HCT116 (cell line): ENCODE measurements around the gene OLFML2A. TPM values are rescaled to one million over a fixed set of nuclear protein-coding genes. Genes with fewer than 3 reads are reported as not detected.
A peak's percentile ranks its signal among the peaks of the same experiment; 100 is the strongest.

Experiments
- ATAC-seq: fragments of 200-7000 bp; cut with Tn5 transposase; 2 replicates; pipeline ENCODE4 v1.9.1; 2020; ENCODE audit warnings: mild to moderate bottlenecking, moderate library complexity
- BruUV-seq: library from RNA; stranded (reverse); fragments of 400-500 nt; replicated peaks from 2 replicates; lab custom pipeline; 2021; lab: Mats Ljungman, UMichigan
- CTCF ChIA-PET: fragments of 300-600 bp; sonication (Branson Sonifier 250); formaldehyde crosslinking; loops from one replicate; lab custom pipeline; 2021; ENCODE audit warnings: antibody characterized with exemption; lab: Charles Lee
- POLR2A ChIA-PET: fragments of 300-600, 350-600 bp; sonication (Branson Sonifier 250); formaldehyde crosslinking; loops from one replicate; lab custom pipeline; 2021; ENCODE audit warnings: antibody characterized with exemption; lab: Charles Lee
- RAD21 ChIA-PET, 2 experiments: fragments of 300-600 bp; sonication (Branson Sonifier 250); formaldehyde crosslinking; loops; one replicate each; lab custom pipeline; 2023; ENCODE audit warnings: low total read pairs in 2 of 2; ENCODE audit not compliant: uncharacterized antibody in 2 of 2, unreplicated experiment in 2 of 2, low non-redundant PET in 1 of 2; lab: Charles Lee
- DNase-seq: peaks from one replicate; pipeline ENCODE4 v3.0.0-alpha.2; 2010; ENCODE audit warnings: low read depth, low spot score
- H2AFZ ChIP-seq: fragments of 200-600 bp; shearing (Covaris generic), sonication (generic); 2 replicates; pipeline ENCODE4 v1.6.1; 2017; ENCODE audit warnings: low read depth, mixed run types, mixed read lengths, antibody characterized with exemption, low read length; ENCODE audit not compliant: poor library complexity, severe bottlenecking
- H3K27ac ChIP-seq: 2 replicates; pipeline ENCODE4 v1.5.1; 2012; ENCODE audit warnings: low read depth, low read length
- H3K27me3 ChIP-seq: fragments of 200-600 bp; sonication (generic); 2 replicates; pipeline ENCODE4 v1.6.1; 2016; ENCODE audit warnings: mixed run types, low read length, mixed read lengths; ENCODE audit not compliant: insufficient read depth
- H3K36me3 ChIP-seq, 2 experiments: fragments of 200-500 bp in 1 of 2; fragments of 200-600 bp in 1 of 2; sonication (Bioruptor generic) in 1 of 2; sonication (generic) in 1 of 2; 2 replicates each; pipeline versions ENCODE4 v1.5.1 to v1.6.1; 2014 to 2016; ENCODE audit warnings: low read length in 2 of 2, inconsistent platforms in 1 of 2, mixed read lengths in 1 of 2, mixed run types in 1 of 2; ENCODE audit not compliant: insufficient read depth in 2 of 2, control insufficient read depth in 1 of 2
- H3K4me1 ChIP-seq, 2 experiments: fragments of 200-600 bp in 1 of 2; sonication (generic) in 1 of 2; 2 replicates each; pipeline versions ENCODE4 v1.5.1 to v1.6.1; 2012 to 2017; ENCODE audit warnings: low read length in 2 of 2, inconsistent platforms in 1 of 2, mild to moderate bottlenecking in 1 of 2, mixed read lengths in 1 of 2, mixed run types in 1 of 2, moderate library complexity in 1 of 2; ENCODE audit not compliant: insufficient read depth in 2 of 2, control insufficient read depth in 1 of 2
- H3K4me2 ChIP-seq: fragments of 200-600 bp; sonication (generic); 2 replicates; pipeline ENCODE4 v1.6.1; 2017; ENCODE audit warnings: mixed run types, low read length, mixed read lengths
- H3K4me3 ChIP-seq, 2 experiments: fragments of 200-600 bp in 1 of 2; sonication (generic) in 1 of 2; replicated peaks in 1 of 2; 2 replicates each; pipeline ENCODE4 v1.5.1; 2011 to 2016; ENCODE audit warnings: low read length in 2 of 2, control low read depth in 1 of 2, low read depth in 1 of 2, mild to moderate bottlenecking in 1 of 2, mixed read lengths in 1 of 2, mixed run types in 1 of 2
- H3K79me2 ChIP-seq: fragments of 200-600 bp; sonication (generic); 2 replicates; pipeline ENCODE4 v1.6.1; 2017; ENCODE audit warnings: mild to moderate bottlenecking, mixed run types, low read length, moderate library complexity, mixed read lengths; ENCODE audit not compliant: insufficient read depth
- H3K9ac ChIP-seq: fragments of 200-600 bp; sonication (generic); 2 replicates; pipeline ENCODE4 v1.6.1; 2016; ENCODE audit warnings: low read length, mixed read lengths
- H3K9me2 ChIP-seq: fragments of 200-600 bp; sonication (generic), shearing (Covaris generic); 2 replicates; pipeline ENCODE4 v1.6.1; 2017; ENCODE audit warnings: mixed run types, mild to moderate bottlenecking, moderate library complexity; ENCODE audit not compliant: insufficient read depth
- H3K9me3 ChIP-seq, 2 experiments: fragments of 200-500 bp in 1 of 2; fragments of 200-600 bp in 1 of 2; sonication (Bioruptor generic) in 1 of 2; sonication (generic) in 1 of 2; 2 replicates each; pipeline ENCODE4 v1.6.1; 2014 to 2017; ENCODE audit warnings: low read length in 2 of 2, mixed read lengths in 2 of 2, inconsistent platforms in 1 of 2, low read depth in 1 of 2, mild to moderate bottlenecking in 1 of 2, mixed run types in 1 of 2, moderate library complexity in 1 of 2; ENCODE audit not compliant: control insufficient read depth in 1 of 2, insufficient read depth in 1 of 2
- H4K20me1 ChIP-seq: fragments of 200-600 bp; sonication (generic), shearing (Covaris generic); 2 replicates; pipeline ENCODE4 v1.6.1; 2017; ENCODE audit warnings: mixed run types, mild to moderate bottlenecking, moderate library complexity; ENCODE audit not compliant: insufficient read depth
- CBX3 ChIP-seq: IDR thresholded peaks from 2 replicates; pipeline ENCODE4 v1.6.1; 2012; ENCODE audit warnings: low read depth
- EGR1 ChIP-seq: IDR thresholded peaks from 2 replicates; pipeline ENCODE4 v1.6.1; 2012; ENCODE audit warnings: low read depth
- EZH2phosphoT487 ChIP-seq: fragments of 200-600 bp; IDR thresholded peaks from 2 replicates; pipeline ENCODE4 v1.6.1; 2018; ENCODE audit warnings: antibody characterized with exemption, borderline replicate concordance
- JUND ChIP-seq: IDR thresholded peaks from 2 replicates; pipeline ENCODE4 v1.6.1; 2012
- REST ChIP-seq: IDR thresholded peaks from 2 replicates; pipeline ENCODE4 v1.6.1; 2012; ENCODE audit warnings: low read depth
- SIN3A ChIP-seq: IDR thresholded peaks from 2 replicates; pipeline ENCODE4 v1.6.1; 2012; ENCODE audit warnings: low read depth
- SP1 ChIP-seq: IDR thresholded peaks from 2 replicates; pipeline ENCODE4 v1.6.1; 2012; ENCODE audit warnings: low read depth
- YY1 ChIP-seq: IDR thresholded peaks from 2 replicates; pipeline ENCODE4 v1.6.1; 2011; ENCODE audit warnings: low read length, low read depth, moderate library complexity, mild to moderate bottlenecking; ENCODE audit not compliant: insufficient replicate concordance; ENCODE audit errors: extremely low read depth
- ZFX ChIP-seq: fragments of 450-650 bp; IDR thresholded peaks from 2 replicates; pipeline ENCODE4 v1.6.1; 2017
- intact Hi-C: fragments of 100-400 bp; cut with micrococcal nuclease; formaldehyde crosslinking; loops from 2 replicates; pipeline ENCODE4 v1.10.0; 2022
- total RNA-seq: library from RNA; stranded (reverse); gene quantifications from one replicate; pipeline ENCODE4 v1.2.1, GENCODE V29; 2021; ENCODE audit not compliant: unreplicated experiment

The OLFML2A gene
- total RNA-seq, 1 experiment from 2014 or later: 6.3 TPM

GRCh38 chr9:124730772-124731171, 46.2 kb upstream of the OLFML2A start:
- DNase-seq: no peak
- Histone ChIP-seq H2AFZ (no peak overlapping the region), H4K20me1 (no peaks in the 10 kb centered on the region), H3K4me1 (peaks cover 28% of the 10 kb centered on the region in 2 experiments), H3K27ac (no peak overlapping the region), H3K36me3 (no peaks in the 10 kb centered on the region; a peak in 1 of 4 replicates), H3K9me2 (no peaks in the 10 kb centered on the region), H3K79me2 (peaks cover 20% of the 10 kb centered on the region), H3K27me3 (no peaks in the 10 kb centered on the region), H3K4me3 (no peak overlapping the region), H3K9me3 (no peaks in the 10 kb centered on the region), H3K9ac (no peak overlapping the region), H3K4me2 (no peak overlapping the region)
- intact Hi-C loops: no loop called here
- no TSS peak for BruUV-seq
- TF ChIP-seq EZH2phosphoT487 (no peak), JUND (no peak), SP1 (no peak), SIN3A (no peak)
- ChIA-PET CTCF (interaction anchor here (1.5 kb wide), 1 partner anchor 34 kb away, joined by 4 read pairs; no protein-coding TSS in a partner anchor), RAD21 (no interaction called here), POLR2A (no interaction called here)
- no peak for ATAC-seq

- H3K9me2 ChIP-seq: no peaks in the 10 kb centered on the region
These were observed 42.8 kb upstream of the OLFML2A start for GRCh38 chr9:124733964-124734740.

More at GRCh38 chr9:124733964-124734740, 42.8 kb upstream of the OLFML2A start:
- Histone ChIP-seq H3K27ac (peak overlapping the region; percentile 70), H3K9ac (peak overlapping the region; percentile 30), H3K79me2 (peaks cover 44% of the 10 kb centered on the region), H3K36me3 (no peaks in the 10 kb centered on the region; a peak in 1 of 4 replicates), H2AFZ (no peak overlapping the region), H4K20me1 (no peaks in the 10 kb centered on the region), H3K27me3 (no peaks in the 10 kb centered on the region), H3K9me3 (no peaks in the 10 kb centered on the region), H3K4me3 (peak overlapping the region in 1 of 2 experiments; percentile 8; a peak in 2 of 4 replicates)
- no peak for DNase-seq
- ChIA-PET RAD21 (interaction anchor here in 1 of 2 experiments (0.9 kb wide), 1 partner anchor 13 kb away, joined by 3 read pairs; no protein-coding TSS in a partner anchor), POLR2A (interaction anchor here (1.0 kb wide), 1 partner anchor 9 kb away, joined by 4 read pairs; no protein-coding TSS in a partner anchor), CTCF (interaction anchor here (0.8 to 1.2 kb wide), 3 partner anchors 8 to 119 kb away, joined by 3 to 5 read pairs (median 3); partner anchors contain the start of gene WDR38)
- no TSS peak for BruUV-seq
- intact Hi-C loops: no loop called here
- TF ChIP-seq SIN3A (no peak), ZFX (no peak), SP1 (peak; percentile 55), EGR1 (no peak), JUND (0 out of 2 replicates have a peak, but pooled peaks have one; percentile 30), YY1 (no peak), REST (no peak), CBX3 (no peak)
- TF ChIP-seq, all 23 proteins: peak for 2
- Histone ChIP-seq H3K4me1 (peaks cover 40 to 44% of the 10 kb centered on the region in 2 experiments), H3K4me2 (peak overlapping the region; percentile 76)
- peak; percentile 67 for ATAC-seq
